ENCODE results near the gene CDH13.

The CDH13 gene

DNA sequence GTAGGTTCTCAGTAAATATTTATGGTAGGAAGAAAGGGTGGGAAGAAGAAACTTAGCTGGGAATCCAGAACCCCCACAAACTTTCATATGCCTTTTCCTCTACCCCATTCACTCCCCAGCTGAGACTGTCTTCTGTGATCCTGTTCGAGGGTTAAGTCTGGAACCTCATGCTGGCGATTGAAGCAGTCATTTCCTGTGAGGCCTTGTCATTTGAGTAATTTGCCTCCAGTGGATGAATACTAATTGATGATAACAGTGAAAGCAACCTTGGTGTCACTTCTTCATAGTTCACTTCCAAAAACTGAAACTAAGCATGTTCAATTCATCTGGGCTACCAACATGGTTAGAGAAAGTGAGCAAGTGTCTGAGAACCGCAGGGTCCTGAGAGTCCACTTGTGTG is 401.2 kb downstream of the CDH13 start:
- Histone ChIP-seq H3K4me2 (ENCODE audit: low read length) (no peak overlapping the region), H2BK5ac (ENCODE audit: low read depth, low read length, poor library complexity) (no peak overlapping the region), H3K79me2 (ENCODE audit: control insufficient read depth, insufficient read depth, low read length, poor library complexity) (no peaks in the 10 kb centered on the region), H3K4me3 (ENCODE audit: low read depth, low read length) (no peak overlapping the region), H2AK5ac (ENCODE audit: low read length) (no peak overlapping the region), H2BK120ac (ENCODE audit: insufficient read depth, low read length, poor library complexity) (no peak overlapping the region), H4K8ac (ENCODE audit: low read depth, low read length) (no peak overlapping the region), H2AFZ (ENCODE audit: insufficient read depth, low read length, poor library complexity) (no peak overlapping the region), H3K36me3 (ENCODE audit: control insufficient read depth in 1 of 2, insufficient read depth in 2 of 2, low read length in 2 of 2) (no peaks in the 10 kb centered on the region), H4K12ac (ENCODE audit: low read depth, low read length) (no peak overlapping the region), H3K23ac (ENCODE audit: low read length) (no peak overlapping the region), H3K9me3 (ENCODE audit: insufficient read depth, low read depth, low read length) (peaks cover 2% of the 10 kb centered on the region), H3K27ac (ENCODE audit: low read depth, low read length) (no peak overlapping the region), H3K14ac (ENCODE audit: low read length) (no peak overlapping the region), H3K18ac (ENCODE audit: low read length) (no peak overlapping the region), H3K79me1 (ENCODE audit: low read length) (no peaks in the 10 kb centered on the region), H3K4me1 (ENCODE audit: control insufficient read depth in 1 of 2, insufficient read depth in 2 of 2, low read length in 2 of 2) (no peaks in the 10 kb centered on the region), H3K9ac (ENCODE audit: low read length) (no peak overlapping the region), H4K91ac (ENCODE audit: low read depth, low read length) (no peak overlapping the region), H2BK12ac (ENCODE audit: low read length) (no peak overlapping the region), H3K4ac (ENCODE audit: low read depth, low read length) (no peak overlapping the region), H3K27me3 (ENCODE audit: insufficient read depth, low read length) (no peaks in the 10 kb centered on the region)
- no peak for DNase-seq
- WGBS (ENCODE audit: extremely low coverage, insufficient coverage, insufficient read length), result no CpG with 5 or more reads among the region's 3 CpGs

DNA sequence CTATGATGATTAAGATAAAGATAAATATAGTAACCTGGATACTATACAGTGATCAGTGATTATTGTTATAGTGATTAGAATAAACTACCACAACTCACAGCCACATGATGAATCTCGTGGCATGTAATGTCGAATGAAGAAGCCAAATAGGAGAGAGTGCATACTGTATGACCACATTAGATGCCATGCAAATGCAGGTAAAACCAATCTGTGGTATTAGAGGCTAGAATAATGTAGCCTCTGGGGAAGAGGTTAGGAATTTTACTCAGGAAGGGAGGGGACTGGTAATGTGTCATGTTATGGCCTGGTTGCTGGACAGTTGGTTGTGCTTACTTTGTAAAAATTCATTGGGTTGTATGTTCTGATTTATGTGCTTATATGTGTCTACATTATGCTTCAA is 402.7 kb downstream of the CDH13 start:
- DNase-seq, result no peak
- H2AFZ ChIP-seq (ENCODE audit: insufficient read depth, low read length, poor library complexity), result no peak overlapping the region
- H3K79me2 ChIP-seq (ENCODE audit: control insufficient read depth, insufficient read depth, low read length, poor library complexity), result no peaks in the 10 kb centered on the region
- no peak overlapping the region for H3K9ac ChIP-seq (ENCODE audit: low read length)
- no peak overlapping the region for H3K27ac ChIP-seq (ENCODE audit: low read depth, low read length)
- no CpG with 5 or more reads among the region's 2 CpGs for WGBS (ENCODE audit: extremely low coverage, insufficient coverage, insufficient read length)
- no peak overlapping the region for H2AK5ac ChIP-seq (ENCODE audit: low read length)
- no peaks in the 10 kb centered on the region for H3K27me3 ChIP-seq (ENCODE audit: insufficient read depth, low read length)
- H3K9me3 ChIP-seq (ENCODE audit: insufficient read depth, low read depth, low read length), result peaks cover 5% of the 10 kb centered on the region
- no peak overlapping the region for H3K23ac ChIP-seq (ENCODE audit: low read length)
- no peak overlapping the region for H3K14ac ChIP-seq (ENCODE audit: low read length)
- H4K8ac ChIP-seq (ENCODE audit: low read depth, low read length), result no peak overlapping the region
- no peak overlapping the region for H2BK12ac ChIP-seq (ENCODE audit: low read length)
- no peak overlapping the region for H2BK5ac ChIP-seq (ENCODE audit: low read depth, low read length, poor library complexity)
- no peak overlapping the region for H4K91ac ChIP-seq (ENCODE audit: low read depth, low read length)
- H3K4me1 ChIP-seq (ENCODE audit: control insufficient read depth in 1 of 2, insufficient read depth in 2 of 2, low read length in 2 of 2), result no peaks in the 10 kb centered on the region
- no peak overlapping the region for H3K18ac ChIP-seq (ENCODE audit: low read length)
- no peak overlapping the region for H3K4me3 ChIP-seq (ENCODE audit: low read depth, low read length)
- H2BK120ac ChIP-seq (ENCODE audit: insufficient read depth, low read length, poor library complexity), result no peak overlapping the region
- no peak overlapping the region for H3K4me2 ChIP-seq (ENCODE audit: low read length)
- H3K36me3 ChIP-seq (ENCODE audit: control insufficient read depth in 1 of 2, insufficient read depth in 2 of 2, low read length in 2 of 2), result no peaks in the 10 kb centered on the region
- H4K12ac ChIP-seq (ENCODE audit: low read depth, low read length), result no peak overlapping the region
- H3K79me1 ChIP-seq (ENCODE audit: low read length), result no peaks in the 10 kb centered on the region
- H3K4ac ChIP-seq (ENCODE audit: low read depth, low read length), result no peak overlapping the region

DNA sequence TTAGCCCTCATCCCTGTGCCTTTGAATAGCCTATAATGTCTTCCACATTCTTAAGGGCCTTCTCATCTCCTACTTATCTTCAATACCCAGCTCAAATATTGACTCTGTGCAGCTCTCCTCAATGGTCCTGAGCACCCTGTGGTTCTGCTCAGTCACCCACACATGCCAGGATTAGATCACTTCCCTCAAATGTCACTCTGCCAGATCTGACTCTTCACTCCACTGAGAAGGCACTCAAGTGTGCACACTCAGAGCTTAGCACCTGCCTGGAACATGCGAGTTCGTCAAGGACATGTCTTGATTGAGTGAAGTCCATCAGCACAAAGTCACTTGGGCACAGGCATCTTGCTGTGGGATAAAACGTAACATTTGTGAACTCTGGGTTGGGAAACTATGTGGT is 404.8 kb downstream of the CDH13 start:
- Histone ChIP-seq H4K12ac (ENCODE audit: low read depth, low read length) (no peak overlapping the region), H3K4me3 (ENCODE audit: low read depth, low read length) (no peak overlapping the region), H4K91ac (ENCODE audit: low read depth, low read length) (no peak overlapping the region), H3K4me1 (ENCODE audit: control insufficient read depth in 1 of 2, insufficient read depth in 2 of 2, low read length in 2 of 2) (no peaks in the 10 kb centered on the region), H2AFZ (ENCODE audit: insufficient read depth, low read length, poor library complexity) (no peak overlapping the region), H3K14ac (ENCODE audit: low read length) (no peak overlapping the region), H3K36me3 (ENCODE audit: control insufficient read depth in 1 of 2, insufficient read depth in 2 of 2, low read length in 2 of 2) (no peaks in the 10 kb centered on the region), H3K23ac (ENCODE audit: low read length) (no peak overlapping the region), H2BK120ac (ENCODE audit: insufficient read depth, low read length, poor library complexity) (no peak overlapping the region), H3K27me3 (ENCODE audit: insufficient read depth, low read length) (no peaks in the 10 kb centered on the region), H2BK5ac (ENCODE audit: low read depth, low read length, poor library complexity) (no peak overlapping the region), H2AK5ac (ENCODE audit: low read length) (no peak overlapping the region), H3K79me1 (ENCODE audit: low read length) (no peaks in the 10 kb centered on the region), H4K8ac (ENCODE audit: low read depth, low read length) (no peak overlapping the region), H3K79me2 (ENCODE audit: control insufficient read depth, insufficient read depth, low read length, poor library complexity) (no peaks in the 10 kb centered on the region), H3K27ac (ENCODE audit: low read depth, low read length) (no peak overlapping the region), H3K9ac (ENCODE audit: low read length) (no peak overlapping the region), H3K4ac (ENCODE audit: low read depth, low read length) (no peak overlapping the region), H3K4me2 (ENCODE audit: low read length) (no peak overlapping the region), H3K18ac (ENCODE audit: low read length) (no peak overlapping the region), H3K9me3 (ENCODE audit: insufficient read depth, low read depth, low read length) (peaks cover 6% of the 10 kb centered on the region), H2BK12ac (ENCODE audit: low read length) (no peak overlapping the region)
- no peak for DNase-seq
- WGBS (ENCODE audit: extremely low coverage, insufficient coverage, insufficient read length), result no CpG with 5 or more reads among the region's 3 CpGs

DNA sequence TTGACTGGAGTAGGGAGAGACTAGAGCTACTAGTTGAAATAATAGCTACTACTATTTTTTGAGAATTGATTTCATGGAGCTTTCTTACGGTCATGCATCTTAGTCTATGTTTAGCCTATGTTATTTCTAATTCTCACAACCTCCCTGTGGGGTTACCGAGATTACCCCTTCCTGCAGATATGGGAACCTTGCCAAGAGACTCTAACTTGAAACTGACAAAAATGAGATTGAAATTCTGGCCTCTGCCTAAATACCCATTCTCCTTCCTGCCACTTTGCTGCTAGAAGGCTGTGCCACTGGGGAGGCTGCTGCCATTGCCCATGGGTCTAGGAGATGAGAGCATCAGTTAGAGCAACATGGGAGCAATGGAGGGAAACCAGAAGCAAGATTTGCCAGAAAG is 410.3 kb downstream of the CDH13 start:
- Histone ChIP-seq H4K91ac (ENCODE audit: low read depth, low read length) (no peak overlapping the region), H3K4me3 (ENCODE audit: low read depth, low read length) (no peak overlapping the region), H3K79me1 (ENCODE audit: low read length) (no peaks in the 10 kb centered on the region), H3K36me3 (ENCODE audit: control insufficient read depth in 1 of 2, insufficient read depth in 2 of 2, low read length in 2 of 2) (no peaks in the 10 kb centered on the region), H3K27ac (ENCODE audit: low read depth, low read length) (no peak overlapping the region), H3K23ac (ENCODE audit: low read length) (no peak overlapping the region), H2AK5ac (ENCODE audit: low read length) (no peak overlapping the region), H3K9me3 (ENCODE audit: insufficient read depth, low read depth, low read length) (peaks cover 7% of the 10 kb centered on the region), H4K8ac (ENCODE audit: low read depth, low read length) (no peak overlapping the region), H3K4me2 (ENCODE audit: low read length) (no peak overlapping the region), H3K4me1 (ENCODE audit: control insufficient read depth in 1 of 2, insufficient read depth in 2 of 2, low read length in 2 of 2) (no peaks in the 10 kb centered on the region), H4K12ac (ENCODE audit: low read depth, low read length) (no peak overlapping the region), H2AFZ (ENCODE audit: insufficient read depth, low read length, poor library complexity) (no peak overlapping the region), H2BK12ac (ENCODE audit: low read length) (no peak overlapping the region), H3K14ac (ENCODE audit: low read length) (no peak overlapping the region), H3K18ac (ENCODE audit: low read length) (no peak overlapping the region), H3K79me2 (ENCODE audit: control insufficient read depth, insufficient read depth, low read length, poor library complexity) (no peaks in the 10 kb centered on the region), H2BK120ac (ENCODE audit: insufficient read depth, low read length, poor library complexity) (no peak overlapping the region), H2BK5ac (ENCODE audit: low read depth, low read length, poor library complexity) (no peak overlapping the region), H3K9ac (ENCODE audit: low read length) (no peak overlapping the region), H3K27me3 (ENCODE audit: insufficient read depth, low read length) (no peaks in the 10 kb centered on the region), H3K4ac (ENCODE audit: low read depth, low read length) (no peak overlapping the region)
- no CpG with 5 or more reads among the region's 2 CpGs for WGBS (ENCODE audit: extremely low coverage, insufficient coverage, insufficient read length)
- no peak for DNase-seq

Measured in trophoblast cell (in vitro differentiated cells and primary cell).